Neural cell (in vitro differentiated cells): ENCODE data around the gene CEP128.

Experiments used
- EZH2 ChIP-seq: fragments of 200-600, 300-800 bp; shearing (Covaris generic), sonication (generic); IDR thresholded peaks from 2 replicates; pipeline ENCODE4 v1.6.1; 2014; ENCODE audit warnings: antibody characterized with exemption, low read length, borderline replicate concordance, mild to moderate bottlenecking; ENCODE audit not compliant: insufficient read depth, poor library complexity, severe bottlenecking
- TF ChIP-seq, protein P1 (sequence below): fragments of 450-650 bp; IDR thresholded peaks from 2 replicates; pipeline ENCODE4 v1.5.1; 2014; ENCODE audit warnings: antibody characterized with exemption, mild to moderate bottlenecking, moderate library complexity; ENCODE audit not compliant: poor library complexity, severe bottlenecking

GRCh38 chr14:80862541-80862940 is 79.0 kb downstream of the CEP128 start:
- no peak for TF ChIP-seq EZH2
- TF ChIP-seq, protein P1, sequence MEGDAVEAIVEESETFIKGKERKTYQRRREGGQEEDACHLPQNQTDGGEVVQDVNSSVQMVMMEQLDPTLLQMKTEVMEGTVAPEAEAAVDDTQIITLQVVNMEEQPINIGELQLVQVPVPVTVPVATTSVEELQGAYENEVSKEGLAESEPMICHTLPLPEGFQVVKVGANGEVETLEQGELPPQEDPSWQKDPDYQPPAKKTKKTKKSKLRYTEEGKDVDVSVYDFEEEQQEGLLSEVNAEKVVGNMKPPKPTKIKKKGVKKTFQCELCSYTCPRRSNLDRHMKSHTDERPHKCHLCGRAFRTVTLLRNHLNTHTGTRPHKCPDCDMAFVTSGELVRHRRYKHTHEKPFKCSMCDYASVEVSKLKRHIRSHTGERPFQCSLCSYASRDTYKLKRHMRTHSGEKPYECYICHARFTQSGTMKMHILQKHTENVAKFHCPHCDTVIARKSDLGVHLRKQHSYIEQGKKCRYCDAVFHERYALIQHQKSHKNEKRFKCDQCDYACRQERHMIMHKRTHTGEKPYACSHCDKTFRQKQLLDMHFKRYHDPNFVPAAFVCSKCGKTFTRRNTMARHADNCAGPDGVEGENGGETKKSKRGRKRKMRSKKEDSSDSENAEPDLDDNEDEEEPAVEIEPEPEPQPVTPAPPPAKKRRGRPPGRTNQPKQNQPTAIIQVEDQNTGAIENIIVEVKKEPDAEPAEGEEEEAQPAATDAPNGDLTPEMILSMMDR = no peak
